Astrocyte (in vitro differentiated cells and primary cell): Measurements from ENCODE around the gene CD151. TPM values are rescaled to one million over a fixed set of nuclear protein-coding genes. Genes with fewer than 3 reads are reported as not detected.

Source experiments
- DNase-seq: peaks from one replicate; pipeline ENCODE4 v3.0.0-alpha.2; 2010; ENCODE audit warnings: low read depth
- FAIRE-seq: peaks from 2 replicates; lab custom pipeline; 2011; peaks lifted over from hg19 to GRCh38; lab: Jason Lieb, UNC
- H2AFZ ChIP-seq: 2 replicates; pipeline ENCODE4 v1.6.0; 2012; ENCODE audit warnings: low read depth, low read length, inconsistent platforms
- H3K27ac ChIP-seq: 2 replicates; pipeline ENCODE4 v1.5.1; 2011; ENCODE audit warnings: low read depth, low read length, inconsistent platforms
- H3K27me3 ChIP-seq: 2 replicates; pipeline ENCODE4 v1.6.0; 2011; ENCODE audit warnings: low read length, inconsistent platforms; ENCODE audit not compliant: insufficient read depth
- H3K36me3 ChIP-seq: 2 replicates; pipeline ENCODE4 v1.5.1; 2011; ENCODE audit warnings: low read length, inconsistent platforms; ENCODE audit not compliant: insufficient read depth
- H3K4me1 ChIP-seq: 2 replicates; pipeline ENCODE4 v1.5.1; 2011; ENCODE audit warnings: low read length, inconsistent platforms; ENCODE audit not compliant: insufficient read depth
- H3K4me2 ChIP-seq: 2 replicates; pipeline ENCODE4 v1.6.0; 2012; ENCODE audit warnings: low read length, inconsistent platforms
- H3K4me3 ChIP-seq: 2 replicates; pipeline ENCODE4 v1.5.1; 2011; ENCODE audit warnings: low read depth, mild to moderate bottlenecking, low read length, inconsistent platforms; ENCODE audit not compliant: insufficient read depth
- H3K79me2 ChIP-seq: 2 replicates; pipeline ENCODE4 v1.6.0; 2012; ENCODE audit warnings: mild to moderate bottlenecking, low read length, inconsistent platforms; ENCODE audit not compliant: insufficient read depth
- H3K9ac ChIP-seq: 2 replicates; pipeline ENCODE4 v1.6.0; 2012; ENCODE audit warnings: mild to moderate bottlenecking, low read length, inconsistent platforms
- H3K9me3 ChIP-seq: 2 replicates; pipeline ENCODE4 v1.5.1; 2012; ENCODE audit warnings: low read depth, mild to moderate bottlenecking, low read length, inconsistent platforms; ENCODE audit not compliant: insufficient read depth
- H4K20me1 ChIP-seq: 2 replicates; pipeline ENCODE4 v1.6.0; 2012; ENCODE audit warnings: low read length, inconsistent platforms; ENCODE audit not compliant: insufficient read depth
- H3K27ac Mint-ChIP-seq: one replicate; pipeline ENCODE4 v1.8.0; 2021; ENCODE audit warnings: mild to moderate bottlenecking, mixed read lengths; ENCODE audit not compliant: unreplicated experiment
- H3K27me3 Mint-ChIP-seq: one replicate; pipeline ENCODE4 v1.8.0; 2021; ENCODE audit warnings: low read depth, mixed read lengths; ENCODE audit not compliant: unreplicated experiment
- H3K36me3 Mint-ChIP-seq: one replicate; pipeline ENCODE4 v1.8.0; 2021; ENCODE audit warnings: low read depth, mixed read lengths; ENCODE audit not compliant: unreplicated experiment
- H3K4me1 Mint-ChIP-seq: one replicate; pipeline ENCODE4 v1.8.0; 2021; ENCODE audit warnings: low read depth, mixed read lengths; ENCODE audit not compliant: unreplicated experiment
- H3K4me3 Mint-ChIP-seq: one replicate; pipeline ENCODE4 v1.8.0; 2021; ENCODE audit warnings: mild to moderate bottlenecking, moderate library complexity, mixed read lengths; ENCODE audit not compliant: unreplicated experiment
- H3K9me3 Mint-ChIP-seq: one replicate; pipeline ENCODE4 v1.8.0; 2021; ENCODE audit warnings: mild to moderate bottlenecking, mixed read lengths; ENCODE audit not compliant: unreplicated experiment
- EZH2 ChIP-seq: IDR thresholded peaks from 2 replicates; pipeline ENCODE4 v1.6.1; 2012; ENCODE audit warnings: mild to moderate bottlenecking, low read length, inconsistent platforms; ENCODE audit not compliant: insufficient read depth
- total RNA-seq: library from RNA; stranded (reverse); gene quantifications from 2 replicates; pipeline ENCODE4 v1.2.1, GENCODE V29; 2021
- TF ChIP-seq, protein P1 (sequence below): IDR thresholded peaks from 2 replicates; pipeline ENCODE4 v1.5.1; 2011; ENCODE audit warnings: low read depth, mild to moderate bottlenecking, inconsistent platforms, low read length, moderate library complexity; ENCODE audit not compliant: insufficient read depth

Gene CD151
- total RNA-seq, 1 donor from 2014 or later: 421 TPM

DNA sequence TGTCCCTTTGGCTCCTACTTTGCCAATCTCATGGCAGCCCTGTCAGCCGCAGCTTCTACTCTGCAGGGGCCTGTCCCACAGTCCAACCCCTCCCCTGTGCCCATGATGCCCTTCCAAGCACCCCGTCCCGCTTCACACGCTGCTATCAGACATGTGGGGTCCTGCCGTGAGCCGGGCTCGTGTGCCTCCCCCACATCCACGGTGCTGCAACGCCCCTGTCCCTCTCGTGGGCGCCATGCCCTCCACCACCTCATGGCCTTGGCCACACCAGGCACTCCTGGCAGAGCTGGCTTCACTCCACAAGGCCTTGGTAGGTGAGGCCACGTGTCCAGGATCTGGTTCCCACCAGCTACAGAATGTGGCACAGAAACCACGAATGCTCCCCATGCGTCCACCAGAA lies 54.8 kb downstream of the CD151 start:
- Histone ChIP-seq H3K9me3 (no peaks in the 10 kb centered on the region), H3K79me2 (no peaks in the 10 kb centered on the region), H3K4me3 (no peak overlapping the region), H2AFZ (no peak overlapping the region), H3K4me2 (no peak overlapping the region), H3K4me1 (no peaks in the 10 kb centered on the region), H3K36me3 (no peaks in the 10 kb centered on the region), H3K27ac (no peak overlapping the region), H3K9ac (no peak overlapping the region), H4K20me1 (peaks cover 18% of the 10 kb centered on the region), H3K27me3 (no peaks in the 10 kb centered on the region)
- Mint-ChIP-seq H3K4me1 (peaks cover under 1% of the 10 kb centered on the region), H3K27ac (no peak overlapping the region), H3K9me3 (no peaks in the 10 kb centered on the region), H3K27me3 (no peaks in the 10 kb centered on the region), H3K4me3 (no peak overlapping the region), H3K36me3 (peaks cover 10% of the 10 kb centered on the region)
- DNase-seq (no peak), FAIRE-seq (no peak)
- no peak for TF ChIP-seq EZH2
- TF ChIP-seq, protein P1, sequence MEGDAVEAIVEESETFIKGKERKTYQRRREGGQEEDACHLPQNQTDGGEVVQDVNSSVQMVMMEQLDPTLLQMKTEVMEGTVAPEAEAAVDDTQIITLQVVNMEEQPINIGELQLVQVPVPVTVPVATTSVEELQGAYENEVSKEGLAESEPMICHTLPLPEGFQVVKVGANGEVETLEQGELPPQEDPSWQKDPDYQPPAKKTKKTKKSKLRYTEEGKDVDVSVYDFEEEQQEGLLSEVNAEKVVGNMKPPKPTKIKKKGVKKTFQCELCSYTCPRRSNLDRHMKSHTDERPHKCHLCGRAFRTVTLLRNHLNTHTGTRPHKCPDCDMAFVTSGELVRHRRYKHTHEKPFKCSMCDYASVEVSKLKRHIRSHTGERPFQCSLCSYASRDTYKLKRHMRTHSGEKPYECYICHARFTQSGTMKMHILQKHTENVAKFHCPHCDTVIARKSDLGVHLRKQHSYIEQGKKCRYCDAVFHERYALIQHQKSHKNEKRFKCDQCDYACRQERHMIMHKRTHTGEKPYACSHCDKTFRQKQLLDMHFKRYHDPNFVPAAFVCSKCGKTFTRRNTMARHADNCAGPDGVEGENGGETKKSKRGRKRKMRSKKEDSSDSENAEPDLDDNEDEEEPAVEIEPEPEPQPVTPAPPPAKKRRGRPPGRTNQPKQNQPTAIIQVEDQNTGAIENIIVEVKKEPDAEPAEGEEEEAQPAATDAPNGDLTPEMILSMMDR: no peak

Other genes starting within 250 kb of the CD151 start
- gene IRF7, start 217.0 kb upstream of the CD151 start, total RNA-seq: 75.4 and 80.6 TPM in 2 replicates
- 0.12 TPM in 1 of 2 replicates, not detected in the other for gene CDHR5, start 208.0 kb upstream of the CD151 start, total RNA-seq
- 2.0 and 4.0 TPM in 2 replicates for gene SCT, start 205.8 kb upstream of the CD151 start, total RNA-seq
- gene DRD4, start 195.7 kb upstream of the CD151 start, total RNA-seq: 9.9 and 12.0 TPM in 2 replicates
- gene DEAF1, start 137.7 kb upstream of the CD151 start, total RNA-seq: 44.1 and 48.9 TPM in 2 replicates
- gene TMEM80, start 137.1 kb upstream of the CD151 start, total RNA-seq: 16.1 and 18.4 TPM in 2 replicates
- gene EPS8L2, start 126.7 kb upstream of the CD151 start, total RNA-seq: 103 and 129 TPM in 2 replicates
- 150 and 155 TPM in 2 replicates for gene TALDO1, start 85.5 kb upstream of the CD151 start, total RNA-seq
- 51.9 and 60.0 TPM in 2 replicates for gene GATD1, start 55.5 kb upstream of the CD151 start, total RNA-seq
- 0.59 and 0.62 TPM in 2 replicates for gene CEND1, start 42.9 kb upstream of the CD151 start, total RNA-seq
- 20.5 and 21.4 TPM in 2 replicates for gene SLC25A22, start 34.7 kb upstream of the CD151 start, total RNA-seq
- 22.2 and 26.8 TPM in 2 replicates for gene PIDD1, start 27.7 kb upstream of the CD151 start, total RNA-seq
- gene RPLP2, start 23.0 kb upstream of the CD151 start, total RNA-seq: 1,592 and 1,666 TPM in 2 replicates
- gene PNPLA2, start 14.0 kb upstream of the CD151 start, total RNA-seq: 46.8 and 50.8 TPM in 2 replicates
- 2.6 TPM in 2 replicates for gene CRACR2B, start 5.0 kb upstream of the CD151 start, total RNA-seq
- 194 and 212 TPM in 2 replicates for gene POLR2L, start 9.6 kb downstream of the CD151 start, total RNA-seq
- 69.5 and 75.5 TPM in 2 replicates for gene TSPAN4, start 9.9 kb downstream of the CD151 start, total RNA-seq
- 72.6 and 74.6 TPM in 2 replicates for gene CHID1, start 77.9 kb downstream of the CD151 start, total RNA-seq
- gene AP2A2, start 92.9 kb downstream of the CD151 start, total RNA-seq: 105 and 110 TPM in 2 replicates
- gene MUC6, start 203.8 kb downstream of the CD151 start, total RNA-seq: not detected in 2 replicates
- not detected in 2 replicates for gene MUC2, start 241.9 kb downstream of the CD151 start, total RNA-seq